ENCODE data around the gene LRIG3.

DNA sequence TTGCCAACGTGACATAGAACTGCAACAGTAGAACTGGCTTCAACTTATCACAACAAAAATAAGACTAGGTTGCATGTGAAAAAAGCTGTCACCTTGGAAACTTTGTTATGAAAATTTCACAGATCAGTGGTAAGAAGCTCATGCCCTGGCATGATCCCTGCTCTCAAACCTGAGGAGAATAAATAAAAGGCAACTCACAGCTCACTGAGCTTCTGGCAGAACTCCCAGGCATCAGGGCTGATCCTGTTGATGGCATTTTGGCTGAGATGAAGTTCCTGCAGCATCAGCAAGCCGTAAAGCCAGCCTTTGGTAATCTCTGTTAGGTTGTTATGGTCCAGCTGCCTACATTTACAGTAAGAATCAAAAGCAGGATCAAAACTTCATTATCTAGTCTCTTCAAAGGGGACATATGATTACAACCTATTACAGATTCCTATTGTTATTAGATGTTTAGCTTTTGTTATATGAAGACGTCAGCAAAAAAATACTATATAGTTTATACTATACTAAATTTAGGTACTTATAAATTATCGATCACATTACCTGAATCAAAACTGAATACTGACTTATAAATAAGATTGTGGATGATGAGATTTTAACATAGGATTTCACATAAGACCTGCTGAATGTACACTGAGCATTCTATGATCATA lies 32.0 kb downstream of the LRIG3 start:
- TF ChIP-seq POLR2AphosphoS5 (IDR thresholded peaks at IDR 0.05) (peak; percentile 77), POLR2A (IDR thresholded peaks at IDR 0.05) (no peak)
- TF ChIP-seq, protein P1, sequence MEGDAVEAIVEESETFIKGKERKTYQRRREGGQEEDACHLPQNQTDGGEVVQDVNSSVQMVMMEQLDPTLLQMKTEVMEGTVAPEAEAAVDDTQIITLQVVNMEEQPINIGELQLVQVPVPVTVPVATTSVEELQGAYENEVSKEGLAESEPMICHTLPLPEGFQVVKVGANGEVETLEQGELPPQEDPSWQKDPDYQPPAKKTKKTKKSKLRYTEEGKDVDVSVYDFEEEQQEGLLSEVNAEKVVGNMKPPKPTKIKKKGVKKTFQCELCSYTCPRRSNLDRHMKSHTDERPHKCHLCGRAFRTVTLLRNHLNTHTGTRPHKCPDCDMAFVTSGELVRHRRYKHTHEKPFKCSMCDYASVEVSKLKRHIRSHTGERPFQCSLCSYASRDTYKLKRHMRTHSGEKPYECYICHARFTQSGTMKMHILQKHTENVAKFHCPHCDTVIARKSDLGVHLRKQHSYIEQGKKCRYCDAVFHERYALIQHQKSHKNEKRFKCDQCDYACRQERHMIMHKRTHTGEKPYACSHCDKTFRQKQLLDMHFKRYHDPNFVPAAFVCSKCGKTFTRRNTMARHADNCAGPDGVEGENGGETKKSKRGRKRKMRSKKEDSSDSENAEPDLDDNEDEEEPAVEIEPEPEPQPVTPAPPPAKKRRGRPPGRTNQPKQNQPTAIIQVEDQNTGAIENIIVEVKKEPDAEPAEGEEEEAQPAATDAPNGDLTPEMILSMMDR (IDR thresholded peaks at IDR 0.05): no peak

Data from prostate gland (tissue), 2 donors.